NB4 (cell line): ENCODE data around the gene AKT3.
A peak's percentile ranks its signal among the peaks of the same experiment; 100 is the strongest.

Source experiments
- DNase-seq: peaks from one replicate; pipeline ENCODE4 v3.0.0; 2010; ENCODE audit warnings: low read depth
- H3K4me3 ChIP-seq: one replicate; pipeline ENCODE4 v1.5.1; 2011; ENCODE audit warnings: mild to moderate bottlenecking, low read depth, low read length, moderate library complexity
- MYC ChIP-seq: IDR thresholded peaks from 2 replicates; pipeline ENCODE4 v1.6.1; 2011; ENCODE audit warnings: low read depth, low read length
- POLR2A ChIP-seq: IDR thresholded peaks from 2 replicates; pipeline ENCODE4 v1.6.1; 2011; ENCODE audit warnings: mild to moderate bottlenecking; ENCODE audit not compliant: insufficient read length; ENCODE audit errors: extremely low read depth
- TF ChIP-seq, protein P1 (sequence below): IDR thresholded peaks from 2 replicates; pipeline ENCODE4 v1.6.1; 2011; ENCODE audit warnings: low read depth, low read length
- TF ChIP-seq, protein P2 (sequence below): IDR thresholded peaks from one replicate; pipeline ENCODE4 v1.5.1; 2012; ENCODE audit warnings: low read depth, low read length

AKT3 gene

DNA sequence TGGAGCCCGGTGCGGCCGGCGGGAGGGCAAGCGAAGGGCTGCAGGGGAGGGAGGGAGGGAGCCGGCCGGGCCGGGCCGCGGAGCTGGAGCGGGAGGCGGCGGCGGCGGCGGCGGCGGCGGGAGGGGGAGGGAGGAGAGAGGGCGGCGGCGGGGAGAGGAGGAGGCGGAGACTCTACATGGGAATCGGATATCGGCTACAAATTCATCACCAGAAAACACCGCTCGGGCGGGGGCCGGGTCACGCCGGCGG, at the start of gene AKT3:
Gene AKT3 (minus strand): TSS at position 42 of the 250 bp plus-strand sequence. CDS start 7,073 bp downstream, outside the sequence.
- H3K4me3 ChIP-seq = peak within 1 kb of the TSS; percentile 57
- DNase-seq = peak; percentile 67
- TF ChIP-seq, protein P1, sequence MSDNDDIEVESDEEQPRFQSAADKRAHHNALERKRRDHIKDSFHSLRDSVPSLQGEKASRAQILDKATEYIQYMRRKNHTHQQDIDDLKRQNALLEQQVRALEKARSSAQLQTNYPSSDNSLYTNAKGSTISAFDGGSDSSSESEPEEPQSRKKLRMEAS = no peak
- TF ChIP-seq, protein P2, sequence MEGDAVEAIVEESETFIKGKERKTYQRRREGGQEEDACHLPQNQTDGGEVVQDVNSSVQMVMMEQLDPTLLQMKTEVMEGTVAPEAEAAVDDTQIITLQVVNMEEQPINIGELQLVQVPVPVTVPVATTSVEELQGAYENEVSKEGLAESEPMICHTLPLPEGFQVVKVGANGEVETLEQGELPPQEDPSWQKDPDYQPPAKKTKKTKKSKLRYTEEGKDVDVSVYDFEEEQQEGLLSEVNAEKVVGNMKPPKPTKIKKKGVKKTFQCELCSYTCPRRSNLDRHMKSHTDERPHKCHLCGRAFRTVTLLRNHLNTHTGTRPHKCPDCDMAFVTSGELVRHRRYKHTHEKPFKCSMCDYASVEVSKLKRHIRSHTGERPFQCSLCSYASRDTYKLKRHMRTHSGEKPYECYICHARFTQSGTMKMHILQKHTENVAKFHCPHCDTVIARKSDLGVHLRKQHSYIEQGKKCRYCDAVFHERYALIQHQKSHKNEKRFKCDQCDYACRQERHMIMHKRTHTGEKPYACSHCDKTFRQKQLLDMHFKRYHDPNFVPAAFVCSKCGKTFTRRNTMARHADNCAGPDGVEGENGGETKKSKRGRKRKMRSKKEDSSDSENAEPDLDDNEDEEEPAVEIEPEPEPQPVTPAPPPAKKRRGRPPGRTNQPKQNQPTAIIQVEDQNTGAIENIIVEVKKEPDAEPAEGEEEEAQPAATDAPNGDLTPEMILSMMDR = no peak
- TF ChIP-seq MYC = no peak
- no peak for TF ChIP-seq POLR2A

DNA sequence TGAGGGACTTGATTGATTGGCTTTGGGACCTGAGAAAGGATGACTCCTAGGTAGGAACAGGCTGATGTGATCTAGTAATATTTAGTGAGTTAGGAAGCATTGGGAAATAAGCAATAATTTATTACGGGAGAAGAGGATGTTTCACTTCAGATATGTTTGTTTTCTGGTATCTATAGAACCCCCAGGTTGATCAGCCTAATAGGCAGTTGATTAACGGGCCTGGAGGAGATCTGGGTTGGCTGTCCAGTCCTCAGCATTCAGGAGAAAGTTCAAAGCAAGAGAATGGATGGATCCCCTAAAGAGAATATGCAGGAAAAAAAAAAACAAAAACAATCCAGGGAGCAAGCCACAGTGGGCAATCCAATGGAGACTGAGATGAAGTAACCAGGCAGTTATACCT, 48.2 kb upstream of the AKT3 start:
- TF ChIP-seq, protein P1 = no peak
- TF ChIP-seq POLR2A = no peak
- no peak for TF ChIP-seq MYC
- TF ChIP-seq, protein P2 = no peak
- no peak overlapping the region for H3K4me3 ChIP-seq
- DNase-seq = no peak

DNA sequence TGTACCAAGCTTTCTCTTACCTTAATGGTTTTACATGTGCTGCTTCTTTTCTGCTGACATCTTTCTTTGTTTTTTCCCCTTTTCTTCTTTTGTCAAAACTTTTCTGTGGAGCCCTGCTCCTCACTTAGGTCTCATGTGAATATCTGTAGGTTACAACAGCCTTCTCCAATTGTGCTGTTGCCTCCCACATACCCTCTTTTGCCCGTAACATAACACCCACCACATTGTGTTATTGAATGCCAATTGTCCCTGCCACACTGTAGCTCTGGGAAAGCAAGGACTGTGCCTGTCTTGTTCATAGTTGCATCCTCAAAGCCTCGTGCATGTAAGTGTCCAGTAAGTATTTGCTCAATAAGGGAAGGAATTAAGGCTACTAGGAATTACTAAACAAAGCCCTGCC, 46.3 kb upstream of the AKT3 start:
- no peak overlapping the region for H3K4me3 ChIP-seq
- DNase-seq = no peak
- TF ChIP-seq MYC (no peak), POLR2A (no peak)
- TF ChIP-seq, protein P1 = no peak
- TF ChIP-seq, protein P2 = no peak

DNA sequence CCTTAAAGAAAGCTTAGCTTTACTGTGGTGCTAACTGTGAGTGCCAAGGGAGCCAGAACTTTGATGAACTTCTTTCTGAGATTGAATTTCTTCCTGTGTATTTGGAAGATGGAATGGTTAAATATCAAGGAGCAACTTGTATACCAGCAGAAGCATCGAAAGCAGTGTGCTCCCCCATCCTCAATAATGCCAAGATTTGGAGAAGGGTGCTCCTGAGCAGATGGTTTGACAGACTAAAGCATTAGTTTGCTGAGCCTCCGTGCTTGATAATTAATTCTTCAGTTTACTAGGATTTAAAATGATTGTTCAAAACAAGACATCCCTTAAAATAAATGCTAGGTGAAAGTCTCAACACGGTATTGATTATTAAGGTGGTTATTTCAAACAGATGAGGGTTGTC, 42.4 kb upstream of the AKT3 start:
- no peak for DNase-seq
- no peak overlapping the region for H3K4me3 ChIP-seq
- TF ChIP-seq POLR2A = no peak
- TF ChIP-seq MYC = no peak
- TF ChIP-seq, protein P1 = no peak
- TF ChIP-seq, protein P2 = no peak

DNA sequence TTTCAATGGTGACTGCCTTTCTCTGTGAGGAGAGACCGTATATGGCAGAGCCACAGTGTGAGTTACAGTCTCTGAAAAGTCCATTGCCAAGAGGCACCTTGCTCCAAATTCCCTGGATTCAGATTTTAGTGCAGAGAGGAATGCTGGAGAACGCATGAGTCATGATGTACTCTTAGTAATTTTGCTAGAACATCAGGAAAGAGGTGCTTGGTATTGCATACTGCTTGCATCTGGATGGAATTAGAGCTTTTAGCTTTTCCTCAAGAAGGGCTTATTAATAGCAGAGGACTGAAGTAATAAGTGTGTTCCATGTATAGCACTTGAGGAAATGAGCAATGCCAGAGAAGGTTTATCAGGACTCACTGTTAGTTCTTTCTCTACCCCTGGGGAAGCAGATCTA, 40.5 kb upstream of the AKT3 start:
- TF ChIP-seq POLR2A (no peak), MYC (no peak)
- TF ChIP-seq, protein P2 = no peak
- TF ChIP-seq, protein P1 = no peak
- no peak for DNase-seq

DNA sequence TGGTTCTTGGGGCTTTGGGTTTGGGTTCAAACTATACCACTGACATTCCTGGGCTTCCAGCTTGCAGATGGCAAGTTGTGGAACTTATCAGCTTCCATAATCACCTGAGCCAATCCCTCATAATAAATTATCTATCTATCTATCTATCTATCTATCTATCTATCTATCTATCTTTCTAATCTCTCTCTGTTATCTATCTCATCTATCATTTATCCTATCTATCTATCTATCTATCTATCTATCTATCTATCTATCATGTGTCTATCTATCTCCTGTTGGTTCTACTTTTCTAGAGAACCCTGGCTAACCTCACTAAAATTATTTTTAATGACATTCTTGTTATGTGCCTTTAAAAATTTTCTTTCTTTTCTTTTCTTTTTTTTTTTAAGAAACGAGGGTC, 35.8 kb upstream of the AKT3 start:
- H3K4me3 ChIP-seq = no peak overlapping the region
- no peak for TF ChIP-seq POLR2A
- no peak for TF ChIP-seq MYC
- TF ChIP-seq, protein P1 = no peak
- TF ChIP-seq, protein P2 = no peak
- no peak for DNase-seq

More for the DNA sequence above, 40.5 kb upstream of the AKT3 start:
- H3K4me3 ChIP-seq = no peak overlapping the region
